NAMALWA (cell line): ENCODE results near the gene ANXA2.
"Not testable (repeated sequence)": the region's sequence is repeated elsewhere in the genome, so short reads cannot be mapped to it uniquely, and the experiment has no call there.

ENCODE experiments used
- DNase-seq: peaks from one replicate; pipeline ENCODE4 v3.0.0-alpha.2; 2015; ENCODE audit warnings: low spot score

The ANXA2 gene

GRCh38 chr15:60343221-60343970 is 54.4 kb downstream of the ANXA2 start:
- DNase-seq: no peak

DNA sequence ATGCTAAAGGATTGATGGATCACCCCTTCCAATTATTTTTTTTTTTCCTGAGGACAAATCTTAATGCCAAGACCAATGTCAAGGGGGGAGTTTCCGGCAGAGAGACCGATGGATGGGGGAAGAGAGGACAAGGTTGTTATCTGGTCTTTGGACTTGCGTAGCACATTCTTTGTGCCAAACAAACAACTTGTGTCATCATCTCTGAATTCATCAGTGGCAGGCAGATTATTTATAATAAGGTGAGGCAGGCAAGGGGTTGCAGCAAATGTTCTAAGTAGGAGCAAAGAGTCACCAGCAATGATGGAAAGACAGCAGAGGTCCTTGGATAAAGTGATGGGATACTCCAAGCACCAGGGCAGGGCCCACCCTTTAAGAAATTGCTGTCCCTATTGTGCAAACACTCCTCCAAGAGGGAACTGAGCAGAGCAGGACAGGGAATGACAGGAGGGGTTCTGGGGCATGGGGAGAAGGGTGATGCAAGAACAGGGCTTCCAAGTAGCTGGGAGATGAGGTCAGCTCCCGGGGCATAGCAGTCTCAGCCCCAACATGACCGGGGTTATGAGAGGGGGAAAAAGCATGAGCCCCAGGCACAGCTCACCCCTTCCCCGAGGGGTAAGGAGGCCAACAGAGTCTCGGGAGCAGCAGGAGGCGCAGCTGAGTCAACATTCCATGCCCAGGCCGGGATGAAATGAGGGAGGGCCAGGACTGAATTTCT is 57.4 kb downstream of the ANXA2 start:
- DNase-seq: no peak

DNA sequence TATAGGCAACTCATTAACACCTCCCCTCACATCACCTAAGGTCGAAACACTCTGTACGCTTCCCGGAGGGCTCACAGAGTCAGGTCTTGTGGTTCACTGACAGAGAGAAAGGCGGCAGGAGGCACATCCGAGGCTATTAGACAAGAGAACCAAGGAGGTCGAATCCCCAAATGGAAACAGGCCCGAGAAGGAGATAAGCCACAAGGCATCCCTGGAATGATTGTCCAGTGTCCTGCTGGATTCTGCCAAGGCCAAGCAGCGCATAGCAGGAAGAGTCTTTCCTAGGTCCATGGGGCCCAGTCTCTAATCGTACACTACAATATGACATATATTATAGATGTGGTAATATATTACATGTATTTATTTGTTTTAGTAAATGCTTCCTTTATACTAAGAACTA is 58.5 kb downstream of the ANXA2 start:
- DNase-seq: no peak

- no peak for DNase-seq
Observed at GRCh38 chr15:60338810-60339209, 59.0 kb downstream of the ANXA2 start.

- DNase-seq: no peak
Observed at GRCh38 chr15:60337076-60337475, 60.7 kb downstream of the ANXA2 start.

- DNase-seq: not testable (repeated sequence)
Observed at GRCh38 chr15:60335296-60335695, 62.5 kb downstream of the ANXA2 start.

GRCh38 chr15:60328852-60329443 is 68.8 kb downstream of the ANXA2 start:
- peak; percentile 44 for DNase-seq

DNA sequence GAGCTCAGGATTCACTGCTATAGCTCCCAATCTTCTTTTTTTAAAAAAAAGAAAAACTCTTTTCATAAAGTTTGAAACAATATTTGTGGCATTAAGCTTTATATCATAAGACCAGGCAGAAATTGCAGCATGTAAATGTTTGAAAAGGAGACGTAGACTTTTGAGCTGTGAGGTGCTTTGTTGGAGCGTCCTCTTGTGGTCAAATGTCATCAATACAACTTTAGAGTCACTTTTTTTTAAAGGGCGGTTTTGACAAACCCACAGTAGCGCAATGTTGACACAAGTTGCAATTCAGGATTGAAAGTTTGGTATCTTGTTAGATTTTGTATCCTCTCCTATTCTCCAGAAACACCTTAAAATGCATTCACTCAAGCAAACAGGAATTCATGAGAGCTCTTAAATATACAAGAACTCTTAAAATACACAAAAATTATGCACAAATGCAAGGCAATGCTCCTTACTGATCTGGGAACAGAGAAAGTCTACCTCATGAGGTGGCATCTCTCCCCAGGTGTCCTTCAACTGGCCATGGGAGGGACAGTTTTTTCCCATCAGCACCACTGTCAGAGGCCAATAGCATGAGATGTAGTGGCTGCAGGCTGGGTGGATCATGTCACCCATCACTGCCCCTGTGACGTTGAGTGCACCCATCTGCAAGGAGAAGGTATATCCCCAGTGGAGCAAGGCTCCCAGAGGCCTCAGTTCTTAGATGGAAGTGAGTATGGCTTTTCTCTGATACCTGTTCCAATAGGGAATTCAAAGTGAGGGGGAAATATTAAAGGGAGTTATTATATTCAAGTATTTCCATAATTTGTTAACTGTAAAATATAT is 70.7 kb downstream of the ANXA2 start:
- DNase-seq: peak; percentile 81

DNA sequence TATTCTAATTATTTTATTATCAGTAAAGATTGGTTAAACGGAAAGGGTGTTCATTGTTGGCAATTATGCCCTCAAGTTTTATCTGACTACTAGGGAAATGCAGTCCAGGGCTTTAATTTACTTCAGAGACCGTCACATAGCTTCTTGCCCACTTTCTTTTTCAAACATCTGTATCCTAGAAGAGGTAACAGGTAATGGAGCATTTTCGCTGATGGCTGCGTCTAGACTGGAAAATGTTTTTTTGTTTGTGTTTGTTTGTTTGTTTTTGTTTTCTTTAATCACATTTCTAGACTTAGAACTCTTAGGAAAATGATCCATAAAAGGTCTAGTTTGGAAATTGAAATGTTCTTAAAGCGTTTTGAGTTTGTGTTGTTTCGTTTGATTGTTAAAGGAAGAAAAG is 71.4 kb downstream of the ANXA2 start:
- DNase-seq: no peak

GRCh38 chr15:60325905-60326304 is 71.9 kb downstream of the ANXA2 start:
- no peak for DNase-seq

DNA sequence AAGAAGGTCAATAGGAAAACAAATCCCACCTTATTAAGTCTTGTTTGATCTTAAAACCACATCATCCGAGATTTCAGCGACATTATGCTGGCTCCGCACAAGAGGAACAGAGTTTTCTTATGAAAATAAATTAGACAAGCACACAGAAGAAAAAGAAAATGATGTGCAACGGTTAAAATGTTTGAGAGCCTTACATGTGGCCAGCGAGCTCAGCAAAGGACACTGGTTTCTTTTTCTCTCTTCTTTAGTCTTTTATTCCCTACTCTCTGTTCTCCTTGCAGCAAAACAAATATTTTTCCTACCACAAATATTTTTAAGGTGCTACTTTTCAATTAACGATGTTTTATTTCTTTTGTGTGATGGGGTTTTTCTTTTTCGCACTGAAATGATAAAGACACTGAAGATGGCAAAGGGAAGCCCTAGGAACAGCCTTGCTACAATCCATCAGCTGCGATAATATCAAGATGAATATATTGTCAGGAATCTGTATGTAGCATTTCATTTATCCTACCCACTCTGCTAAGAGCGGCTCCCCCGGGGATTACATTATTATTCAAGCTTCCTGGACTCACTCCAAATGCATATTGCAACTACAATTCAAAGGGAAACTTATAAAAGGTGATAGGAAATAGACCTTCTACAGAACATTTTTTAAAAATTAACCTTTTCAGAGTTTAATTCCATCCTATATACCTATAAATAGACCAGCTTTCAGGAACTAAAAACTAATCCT is 72.9 kb downstream of the ANXA2 start:
- no peak for DNase-seq

- no peak for DNase-seq
Observed at GRCh38 chr15:60323322-60323721, 74.5 kb downstream of the ANXA2 start.

DNA sequence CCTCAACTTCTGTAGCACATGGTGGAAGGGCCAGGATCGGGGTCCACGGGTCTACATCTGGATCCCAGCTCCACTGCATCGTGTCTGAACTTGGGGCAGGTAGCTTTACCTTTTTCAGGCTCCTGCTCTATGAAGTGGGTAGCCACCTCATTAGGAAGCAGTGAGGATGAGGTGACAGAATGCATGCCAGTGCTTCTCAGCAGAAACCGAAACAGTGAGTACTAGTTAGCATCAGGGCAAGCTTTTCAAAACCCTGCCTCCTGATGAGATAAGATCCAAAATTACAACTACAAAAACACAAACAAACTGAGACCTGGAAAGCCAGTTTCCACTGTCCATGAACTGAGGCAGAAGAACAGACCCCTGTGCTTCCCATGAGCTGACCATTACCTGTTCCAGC is 77.4 kb downstream of the ANXA2 start:
- no peak for DNase-seq

- no peak for DNase-seq
Observed at GRCh38 chr15:60318216-60318867, 79.4 kb downstream of the ANXA2 start.

GRCh38 chr15:60316961-60317360 is 80.8 kb downstream of the ANXA2 start:
- no peak for DNase-seq

GRCh38 chr15:60315878-60316277 is 81.9 kb downstream of the ANXA2 start:
- DNase-seq: no peak

DNA sequence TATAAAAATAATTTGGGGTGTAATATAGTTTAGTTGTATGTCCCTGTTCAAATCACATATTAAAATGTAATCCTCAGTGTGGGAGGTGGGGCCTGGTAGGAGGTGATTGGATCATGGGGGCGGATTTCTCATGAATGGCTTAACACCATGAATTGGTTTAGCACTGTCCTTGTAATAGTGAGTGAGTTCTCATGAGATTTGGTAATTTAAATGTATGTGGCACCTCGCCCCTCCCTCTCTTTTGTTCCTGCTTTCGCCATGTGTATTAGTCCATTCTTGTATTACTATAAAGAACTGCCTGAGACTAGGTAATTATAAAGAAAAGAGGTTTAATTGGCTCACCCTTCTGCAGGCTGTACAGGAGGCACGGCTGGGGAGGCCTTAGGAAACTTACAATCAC is 83.9 kb downstream of the ANXA2 start:
- DNase-seq: no peak

DNA sequence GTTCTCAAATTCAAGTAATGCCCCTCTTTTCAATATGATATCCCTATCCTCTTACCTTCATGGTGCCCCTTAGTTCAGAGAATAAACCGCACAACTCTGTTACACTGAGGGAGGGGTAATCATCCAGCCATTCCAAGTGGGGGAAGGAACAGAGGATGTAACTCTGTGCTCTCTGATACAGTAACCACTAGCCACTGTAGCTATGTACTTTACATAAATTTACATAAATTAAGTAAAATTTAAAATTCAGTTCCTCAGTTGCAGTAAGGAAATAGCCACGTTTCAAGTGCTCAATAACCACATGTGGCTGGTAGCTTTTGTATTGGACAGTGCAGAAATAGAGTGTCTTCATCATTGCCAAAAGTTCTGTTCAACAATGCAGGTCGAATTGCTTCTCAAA is 90.8 kb downstream of the ANXA2 start:
- no peak for DNase-seq

DNA sequence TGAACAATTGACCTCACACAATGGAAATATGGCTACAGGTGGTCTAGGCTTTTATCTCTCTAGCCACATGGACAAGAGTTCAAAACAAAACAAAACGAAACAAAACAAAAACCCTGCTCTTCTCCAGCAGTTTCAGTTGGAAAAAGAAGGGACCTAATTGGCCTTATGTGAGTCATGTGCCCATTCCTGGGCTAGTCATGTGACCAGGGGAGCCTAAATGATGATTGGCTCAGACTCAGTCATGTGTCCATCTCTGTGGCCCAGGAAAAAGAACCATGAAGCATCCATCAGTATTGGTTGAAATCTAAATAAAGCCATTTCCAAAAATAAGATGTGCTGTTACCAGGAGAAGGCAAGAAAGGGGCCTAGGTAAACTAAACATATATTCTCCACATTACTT is 96.8 kb downstream of the ANXA2 start:
- peak; percentile 71 for DNase-seq

DNA sequence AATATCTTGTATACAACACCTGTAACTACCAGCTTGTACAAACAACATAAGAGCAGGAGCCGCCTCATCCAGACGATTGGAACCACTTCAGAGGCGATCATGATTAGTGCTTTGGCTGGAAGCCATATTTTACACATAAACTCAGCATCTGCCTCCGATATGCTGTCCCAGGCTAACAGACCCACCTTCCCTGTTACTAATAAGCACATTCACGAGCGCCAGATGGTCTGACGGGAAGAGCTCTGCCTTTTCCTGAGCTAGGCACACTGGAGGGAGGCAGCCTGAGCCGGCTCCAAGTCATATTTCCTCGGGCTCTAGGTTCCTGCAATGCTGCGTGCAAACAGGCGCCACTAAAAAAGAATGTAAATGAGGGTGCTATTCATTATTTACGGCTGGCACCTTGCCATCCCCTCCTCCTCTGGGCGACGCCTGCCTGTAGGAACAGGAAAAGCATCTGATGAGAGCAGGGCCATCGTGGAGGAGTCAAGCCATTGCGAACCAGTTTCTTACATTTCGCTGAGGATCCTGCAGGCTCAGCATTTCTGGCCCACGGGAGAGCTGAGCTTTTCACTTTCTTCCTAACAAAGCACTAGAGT is 98.2 kb downstream of the ANXA2 start:
- DNase-seq: no peak
